BE2C (cell line): ENCODE results near the gene SIRPB2.

Experiments used
- DNase-seq: peaks from one replicate; pipeline ENCODE4 v3.0.0-alpha.2; 2020
- H3K27me3 ChIP-seq: fragments of 250-450 bp; sonication (Bioruptor Pico); 2 replicates; pipeline ENCODE4 v1.5.1; 2020; ENCODE audit warnings: mild to moderate bottlenecking
- H3K36me3 ChIP-seq: fragments of 250-450 bp; sonication (Bioruptor Pico); 2 replicates; pipeline ENCODE4 v1.5.1; 2020; ENCODE audit warnings: mild to moderate bottlenecking
- H3K4me1 ChIP-seq: fragments of 250-450 bp; sonication (Bioruptor Pico); 2 replicates; pipeline ENCODE4 v1.5.1; 2020
- H3K4me3 ChIP-seq: 2 replicates; pipeline ENCODE4 v1.5.1; 2011; ENCODE audit warnings: low read depth, low read length
- H3K9me3 ChIP-seq: fragments of 250-450 bp; sonication (Bioruptor Pico); 2 replicates; pipeline ENCODE4 v1.5.1; 2020
- TF ChIP-seq, protein P1 (sequence below): IDR thresholded peaks from 2 replicates; pipeline ENCODE4 v1.5.1; 2012; ENCODE audit warnings: mild to moderate bottlenecking, low read depth, low read length

SIRPB2 gene

DNA sequence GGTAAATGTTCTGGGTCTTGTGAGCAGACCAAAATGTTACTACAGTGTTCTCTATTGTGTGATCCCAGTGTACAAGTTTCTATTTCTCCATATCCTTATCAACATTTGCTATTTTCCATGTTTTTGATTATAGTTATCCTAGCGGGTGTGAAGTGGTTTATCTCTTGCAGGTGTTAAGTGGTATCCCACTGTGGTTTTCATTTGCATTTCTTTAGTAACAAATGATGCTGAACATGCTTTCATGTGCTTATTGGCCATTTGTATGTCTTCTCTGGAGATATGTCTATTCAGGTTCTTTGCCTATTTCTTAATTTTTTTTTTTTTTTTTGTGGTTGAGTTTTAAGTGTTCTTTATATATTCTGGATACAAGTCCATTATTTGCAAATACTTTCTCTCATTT lies 60.1 kb downstream of the SIRPB2 start:
- TF ChIP-seq, protein P1, sequence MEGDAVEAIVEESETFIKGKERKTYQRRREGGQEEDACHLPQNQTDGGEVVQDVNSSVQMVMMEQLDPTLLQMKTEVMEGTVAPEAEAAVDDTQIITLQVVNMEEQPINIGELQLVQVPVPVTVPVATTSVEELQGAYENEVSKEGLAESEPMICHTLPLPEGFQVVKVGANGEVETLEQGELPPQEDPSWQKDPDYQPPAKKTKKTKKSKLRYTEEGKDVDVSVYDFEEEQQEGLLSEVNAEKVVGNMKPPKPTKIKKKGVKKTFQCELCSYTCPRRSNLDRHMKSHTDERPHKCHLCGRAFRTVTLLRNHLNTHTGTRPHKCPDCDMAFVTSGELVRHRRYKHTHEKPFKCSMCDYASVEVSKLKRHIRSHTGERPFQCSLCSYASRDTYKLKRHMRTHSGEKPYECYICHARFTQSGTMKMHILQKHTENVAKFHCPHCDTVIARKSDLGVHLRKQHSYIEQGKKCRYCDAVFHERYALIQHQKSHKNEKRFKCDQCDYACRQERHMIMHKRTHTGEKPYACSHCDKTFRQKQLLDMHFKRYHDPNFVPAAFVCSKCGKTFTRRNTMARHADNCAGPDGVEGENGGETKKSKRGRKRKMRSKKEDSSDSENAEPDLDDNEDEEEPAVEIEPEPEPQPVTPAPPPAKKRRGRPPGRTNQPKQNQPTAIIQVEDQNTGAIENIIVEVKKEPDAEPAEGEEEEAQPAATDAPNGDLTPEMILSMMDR, result no peak
- Histone ChIP-seq H3K36me3 (no peaks in the 10 kb centered on the region), H3K9me3 (no peaks in the 10 kb centered on the region), H3K27me3 (no peaks in the 10 kb centered on the region), H3K4me1 (no peaks in the 10 kb centered on the region), H3K4me3 (no peak overlapping the region)
- no peak for DNase-seq

DNA sequence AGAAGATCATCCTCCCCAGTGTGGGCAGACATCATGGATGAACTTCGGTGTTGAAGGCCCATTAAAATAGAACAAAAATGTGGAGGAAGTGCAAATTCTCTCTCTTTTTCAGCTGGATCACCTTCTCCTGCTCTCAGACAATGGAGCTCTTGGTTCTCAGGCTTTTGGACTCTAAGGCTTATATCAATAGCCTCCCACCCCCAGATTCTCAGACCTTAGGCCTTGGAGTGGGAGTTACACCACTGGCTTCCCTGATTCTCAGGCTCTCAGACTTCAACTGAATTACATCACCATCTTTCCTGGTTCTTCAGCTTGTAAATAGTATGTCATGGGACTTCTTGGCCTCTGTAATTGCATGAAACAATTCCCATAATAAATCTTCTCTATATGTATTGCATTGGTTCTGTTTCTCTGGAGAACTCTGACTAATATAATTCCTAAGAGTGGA lies 61.2 kb downstream of the SIRPB2 start:
- Histone ChIP-seq H3K4me1 (no peaks in the 10 kb centered on the region), H3K27me3 (no peaks in the 10 kb centered on the region), H3K4me3 (no peak overlapping the region), H3K9me3 (no peaks in the 10 kb centered on the region), H3K36me3 (no peaks in the 10 kb centered on the region)
- DNase-seq, result no peak
- TF ChIP-seq, protein P1, result no peak

DNA sequence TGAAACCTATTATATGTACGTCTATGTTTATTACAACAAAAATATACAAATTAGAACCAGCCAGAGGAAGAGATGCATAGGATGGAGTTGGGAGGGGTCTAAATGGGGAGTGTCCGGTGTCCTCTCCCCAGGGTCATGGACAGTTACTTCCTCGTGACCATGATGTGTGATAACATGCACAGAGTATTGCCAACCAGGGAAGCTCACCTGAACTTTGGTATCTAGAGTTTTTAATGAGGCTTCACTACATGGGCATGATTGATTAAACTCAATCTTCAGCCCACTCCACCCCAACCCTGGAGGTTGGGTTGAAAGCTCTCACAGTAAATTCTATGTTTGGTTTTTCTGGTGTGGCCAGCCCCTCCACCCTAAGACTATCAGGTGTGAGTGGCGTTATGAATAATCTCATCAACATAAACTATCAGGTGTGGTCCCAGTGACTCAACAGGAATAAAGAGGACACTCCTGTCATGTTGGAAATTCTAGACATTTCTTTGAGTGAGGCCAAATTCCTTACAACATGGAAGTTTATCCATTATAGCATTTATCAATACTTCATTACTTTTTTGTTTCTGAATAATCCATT lies 62.0 kb downstream of the SIRPB2 start:
- H3K36me3 ChIP-seq, result no peaks in the 10 kb centered on the region
- DNase-seq, result no peak
- TF ChIP-seq, protein P1, result no peak
- no peaks in the 10 kb centered on the region for H3K4me1 ChIP-seq
- H3K9me3 ChIP-seq, result no peaks in the 10 kb centered on the region
- no peak overlapping the region for H3K4me3 ChIP-seq
- H3K27me3 ChIP-seq, result no peaks in the 10 kb centered on the region

DNA sequence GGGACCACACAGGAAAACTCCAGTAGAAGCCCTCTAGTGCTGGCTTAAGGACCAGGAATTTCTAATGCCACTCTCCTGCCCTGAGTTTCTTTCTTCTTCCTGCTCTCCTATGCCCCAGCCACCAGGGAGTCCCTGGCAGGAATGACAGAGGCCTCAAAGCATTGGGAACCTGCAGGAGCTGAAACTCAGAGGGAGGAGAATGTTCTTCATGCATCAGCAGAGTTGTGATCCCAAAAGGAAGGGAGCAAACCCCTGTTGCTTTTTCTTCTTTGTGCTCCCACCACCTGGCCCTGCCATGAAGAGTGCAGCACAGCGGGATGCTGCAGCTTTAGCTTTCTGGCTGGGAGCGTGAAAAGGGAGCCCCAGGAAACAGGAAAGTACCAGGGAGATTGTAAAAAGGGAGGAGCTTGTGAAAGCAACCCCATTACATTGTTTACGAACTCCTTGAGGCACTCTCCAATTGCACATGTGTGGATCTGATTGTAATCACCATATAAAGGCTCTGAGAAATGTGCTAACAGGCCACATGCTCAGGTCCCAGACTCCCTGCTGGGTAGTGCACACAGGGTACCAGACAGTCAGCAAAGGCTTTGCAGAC lies 63.7 kb downstream of the SIRPB2 start:
- no peaks in the 10 kb centered on the region for H3K4me1 ChIP-seq
- TF ChIP-seq, protein P1, result no peak
- H3K9me3 ChIP-seq, result no peaks in the 10 kb centered on the region
- no peak overlapping the region for H3K4me3 ChIP-seq
- H3K27me3 ChIP-seq, result no peaks in the 10 kb centered on the region
- H3K36me3 ChIP-seq, result no peaks in the 10 kb centered on the region
- no peak for DNase-seq

DNA sequence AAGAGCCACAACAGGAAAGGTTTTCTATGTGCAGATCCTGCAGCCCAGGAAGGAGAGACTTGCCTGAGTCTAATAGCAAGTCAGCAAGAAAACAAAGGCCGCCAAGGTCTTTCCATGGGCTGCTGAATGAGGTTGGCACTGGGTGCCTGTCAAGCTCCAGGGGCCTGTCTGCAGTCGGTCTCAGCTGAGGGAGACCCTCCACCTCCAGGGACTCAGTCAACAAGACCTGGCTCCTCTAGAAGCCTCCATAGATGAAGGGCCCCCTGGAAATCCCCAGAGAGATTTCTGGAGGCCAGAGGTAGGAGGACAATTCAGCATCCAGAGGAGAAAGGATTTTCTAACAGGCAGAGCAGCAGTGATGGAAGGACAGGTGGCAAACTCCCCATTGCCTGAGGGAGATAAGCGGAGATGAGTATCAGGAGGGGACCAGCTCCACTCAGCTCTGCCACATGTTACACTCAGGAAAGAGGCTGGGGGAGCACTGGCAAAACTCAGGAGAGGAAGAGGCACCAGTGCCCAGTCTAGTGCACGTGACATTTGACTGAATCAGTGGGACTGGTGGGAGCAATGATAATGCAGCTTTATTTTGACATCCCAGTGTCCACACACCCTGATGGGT lies 64.9 kb downstream of the SIRPB2 start:
- H3K27me3 ChIP-seq, result no peaks in the 10 kb centered on the region

More for the DNA sequence above, 64.9 kb downstream of the SIRPB2 start:
- Histone ChIP-seq H3K36me3 (no peaks in the 10 kb centered on the region), H3K9me3 (no peaks in the 10 kb centered on the region), H3K4me1 (no peaks in the 10 kb centered on the region), H3K4me3 (no peak overlapping the region)
- DNase-seq, result no peak
- TF ChIP-seq, protein P1, result no peak
